COLO829 (cell line): ENCODE measurements around the gene DISC1.

Experiments used
- DNase-seq: peaks from one replicate; pipeline ENCODE4 v3.0.0; 2012; ENCODE audit warnings: low spot score

DISC1 gene

DNA sequence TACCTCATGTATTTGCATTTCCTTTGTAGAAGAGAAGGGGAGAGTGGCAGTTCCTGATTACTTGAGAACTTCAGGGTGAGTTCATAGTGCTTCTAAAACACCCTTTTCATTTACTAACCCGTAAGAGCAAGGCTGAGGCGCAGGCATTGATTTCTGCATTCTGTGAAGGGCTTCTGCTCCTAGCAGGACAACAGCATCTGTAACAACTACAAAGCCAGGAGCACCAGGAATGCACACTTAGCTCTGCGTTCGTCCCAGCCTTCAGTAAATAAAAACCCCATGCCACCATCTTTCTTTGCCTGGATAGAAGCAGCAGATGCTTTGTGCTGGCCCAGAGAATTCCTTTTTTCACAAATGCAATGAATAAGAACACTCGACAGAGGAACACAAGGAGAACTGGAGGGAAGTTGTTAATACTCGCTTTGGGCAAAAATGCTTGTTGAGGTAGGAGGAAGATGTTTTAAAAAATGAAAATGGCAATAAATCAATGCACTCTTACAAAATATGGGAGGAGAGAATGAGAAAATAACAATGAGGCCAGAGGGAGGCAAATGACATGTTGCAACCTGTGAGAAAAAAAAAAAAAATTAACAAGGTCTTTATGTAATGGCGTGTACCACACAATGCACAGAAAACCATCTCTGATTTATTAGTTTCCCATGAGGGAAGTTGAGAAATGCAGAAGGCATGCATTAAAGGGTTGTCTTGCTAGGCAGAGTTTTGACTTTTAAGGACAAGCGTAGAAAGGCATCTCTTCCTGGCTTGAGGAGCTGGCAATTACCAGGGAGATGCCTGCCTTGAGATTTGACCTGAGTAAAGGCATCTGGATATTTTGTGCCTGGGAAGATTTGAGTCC is 418.8 kb downstream of the DISC1 start:
- DNase-seq: no peak

DNA sequence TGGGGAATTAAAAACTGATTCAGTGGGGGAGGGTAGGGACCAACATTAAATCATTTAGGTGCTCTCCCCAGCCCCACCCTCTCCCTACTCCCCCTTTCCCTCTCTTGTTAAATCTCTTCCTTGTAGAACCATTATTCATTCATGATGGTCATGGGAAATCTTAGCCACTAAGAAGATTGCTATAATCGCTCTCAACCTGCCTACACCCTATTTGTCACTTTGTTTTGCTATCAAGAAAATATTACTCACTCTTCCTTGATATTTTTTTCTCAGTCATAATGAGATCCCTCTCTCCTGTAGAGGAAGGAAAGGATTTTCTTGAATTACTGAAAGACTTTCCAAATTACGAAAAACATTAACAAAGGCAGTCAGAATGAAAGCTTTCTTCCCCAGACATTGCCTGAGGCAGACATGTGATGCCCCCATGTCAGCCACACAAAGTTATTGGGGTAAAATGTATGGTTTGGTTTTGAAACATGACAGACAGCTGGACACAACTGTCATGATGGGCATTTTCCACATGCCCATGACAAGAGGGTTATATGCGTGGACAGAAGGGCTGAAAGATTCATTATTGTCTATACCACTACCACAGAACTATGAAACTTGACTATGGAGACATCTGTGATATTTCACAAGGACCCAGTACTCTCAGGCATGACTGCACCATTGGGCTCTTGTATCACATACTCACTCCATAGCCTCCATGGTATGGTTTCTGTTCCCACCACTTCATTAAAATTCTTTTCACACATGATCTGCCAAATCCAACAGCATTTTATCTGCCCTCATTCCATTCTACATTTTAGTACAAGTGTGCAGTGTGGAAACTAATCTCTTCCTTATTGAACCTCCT is 420.1 kb downstream of the DISC1 start:
- peak; percentile 73 for DNase-seq

DNA sequence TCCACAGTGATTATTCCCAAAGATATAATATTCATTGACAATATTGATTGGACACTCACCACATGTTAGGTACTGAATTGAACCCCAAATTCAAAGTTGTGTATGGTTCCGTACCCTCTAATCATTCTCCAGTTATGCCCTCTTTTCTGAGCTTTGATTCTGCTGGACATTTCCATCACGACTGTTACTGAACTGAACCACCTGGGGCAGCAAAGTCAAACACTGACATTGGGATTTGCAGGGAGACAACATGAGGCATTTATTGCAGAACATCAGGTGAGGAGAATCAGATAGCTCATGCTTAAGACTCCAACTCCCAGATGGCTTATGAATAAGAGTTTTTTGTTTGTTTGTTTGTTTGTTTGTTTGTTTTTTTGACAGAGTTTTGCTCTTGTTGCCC is 420.9 kb downstream of the DISC1 start:
- no peak for DNase-seq

DNA sequence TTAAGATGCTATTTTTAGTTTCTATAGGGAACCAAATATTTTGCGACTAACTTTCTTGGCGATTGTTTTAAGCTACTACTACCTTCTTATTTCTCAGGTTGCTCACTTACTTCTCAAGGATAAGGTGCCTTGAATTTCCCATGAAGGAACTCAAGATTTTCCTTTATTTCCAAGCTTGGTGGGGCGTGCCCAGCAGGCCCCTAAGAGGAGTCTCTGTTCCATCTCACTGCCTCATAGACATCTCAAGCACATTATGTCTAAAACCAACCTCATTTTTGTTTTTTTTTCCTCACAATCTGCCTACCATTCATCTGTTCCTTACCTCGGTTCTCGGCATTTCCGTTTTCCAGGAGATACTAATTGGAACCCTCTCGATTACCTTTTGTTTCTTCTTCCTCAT is 421.9 kb downstream of the DISC1 start:
- DNase-seq: no peak

DNA sequence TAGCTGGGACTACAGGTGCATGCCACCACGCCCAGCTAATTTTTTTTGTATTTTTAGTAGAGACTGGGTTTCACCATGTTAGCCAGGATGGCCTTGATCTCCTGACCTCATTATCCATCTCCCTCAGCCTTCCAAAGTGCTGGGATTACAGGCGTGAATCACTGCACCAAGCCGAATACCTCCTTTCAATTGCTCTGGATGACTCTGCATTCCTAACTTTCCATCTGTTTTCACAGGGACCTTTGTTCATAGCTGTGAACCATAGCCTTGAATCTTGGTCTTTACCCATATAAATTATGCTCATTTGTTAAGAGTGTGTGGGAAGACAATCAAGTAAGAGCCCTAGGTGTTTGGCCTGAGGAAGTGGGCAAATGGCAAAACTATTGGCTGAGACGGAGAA is 422.7 kb downstream of the DISC1 start:
- no peak for DNase-seq

DNA sequence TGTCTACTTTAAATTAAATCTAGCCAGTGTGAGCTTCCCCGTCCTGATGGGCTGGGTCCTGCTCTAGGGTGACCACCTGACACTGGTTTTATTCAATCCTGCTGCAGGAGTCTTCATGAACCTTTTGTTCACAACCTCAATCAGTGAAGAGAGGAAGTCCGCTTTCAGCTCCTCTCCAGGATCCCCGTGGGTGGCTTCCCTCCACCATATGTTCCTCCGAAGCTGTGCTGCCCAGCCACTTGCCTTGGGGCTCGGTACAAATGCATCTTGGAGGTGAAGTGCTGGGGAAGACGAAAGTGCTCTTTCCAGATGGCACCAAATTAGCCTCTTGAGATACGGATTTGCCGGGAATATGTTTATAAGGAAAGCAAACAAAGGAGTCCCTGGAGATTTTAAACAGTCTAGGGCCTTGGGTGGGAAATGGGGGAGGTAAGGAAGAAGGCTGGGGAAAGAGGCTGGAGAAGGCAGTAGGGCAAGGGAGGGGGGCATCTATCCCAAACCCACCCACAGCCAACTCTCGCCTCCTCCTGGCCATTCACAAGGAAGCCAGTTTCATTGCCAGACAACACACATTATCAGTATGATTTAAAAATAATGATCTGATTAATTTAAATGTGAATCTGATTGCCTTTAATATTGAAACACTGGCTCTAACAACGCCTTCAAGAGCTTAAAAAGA is 430.8 kb downstream of the DISC1 start:
- no peak for DNase-seq

DNA sequence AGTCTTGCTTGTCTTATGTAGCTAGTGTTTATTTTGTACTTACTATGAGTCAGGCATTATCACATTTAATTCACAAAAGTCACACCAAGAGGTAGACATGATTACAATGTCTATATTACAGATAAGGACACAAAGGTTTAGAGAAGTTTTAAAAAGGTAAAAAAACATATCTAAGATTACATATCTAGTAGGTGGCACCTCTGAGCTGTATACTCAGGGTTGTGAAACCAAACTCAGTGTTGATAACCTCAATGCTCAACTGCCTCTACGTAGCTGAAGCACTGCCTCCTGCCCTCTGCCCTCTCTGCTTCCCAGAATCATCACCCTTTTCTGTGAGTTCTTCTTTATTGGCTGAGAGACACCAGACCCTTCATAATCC is 431.3 kb downstream of the DISC1 start:
- no peak for DNase-seq

DNA sequence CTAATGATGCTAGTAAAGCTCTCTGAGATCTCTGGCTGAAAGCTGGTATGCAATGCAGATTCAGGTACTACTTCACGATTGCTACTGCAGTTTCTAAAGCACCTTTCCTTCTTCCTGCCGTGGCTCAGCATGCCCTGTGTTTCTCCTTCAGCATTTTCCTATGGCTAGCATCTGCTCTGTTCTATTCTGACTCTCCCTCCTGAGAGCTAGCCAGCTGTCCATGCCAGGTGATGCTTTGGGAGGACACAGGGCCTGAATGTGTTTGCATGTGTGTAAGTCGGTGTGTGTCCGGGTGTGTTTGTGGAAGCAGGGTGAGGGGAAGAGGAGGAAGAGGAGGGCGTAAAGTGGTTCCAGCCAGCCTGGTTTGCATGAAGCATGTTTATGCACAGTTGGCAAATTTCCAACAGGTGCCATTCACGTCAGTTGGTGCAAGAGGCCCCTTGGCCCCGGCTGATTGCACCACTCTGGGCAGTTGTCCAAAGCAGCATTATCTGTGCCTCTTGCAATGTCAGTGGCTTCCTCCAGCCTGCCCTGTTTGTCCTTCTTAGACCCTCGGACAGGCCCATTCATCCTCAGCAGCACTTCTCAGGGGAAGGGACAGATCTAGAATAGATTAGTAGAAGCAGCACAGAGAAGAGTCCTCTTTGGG is 433.3 kb downstream of the DISC1 start:
- no peak for DNase-seq

DNA sequence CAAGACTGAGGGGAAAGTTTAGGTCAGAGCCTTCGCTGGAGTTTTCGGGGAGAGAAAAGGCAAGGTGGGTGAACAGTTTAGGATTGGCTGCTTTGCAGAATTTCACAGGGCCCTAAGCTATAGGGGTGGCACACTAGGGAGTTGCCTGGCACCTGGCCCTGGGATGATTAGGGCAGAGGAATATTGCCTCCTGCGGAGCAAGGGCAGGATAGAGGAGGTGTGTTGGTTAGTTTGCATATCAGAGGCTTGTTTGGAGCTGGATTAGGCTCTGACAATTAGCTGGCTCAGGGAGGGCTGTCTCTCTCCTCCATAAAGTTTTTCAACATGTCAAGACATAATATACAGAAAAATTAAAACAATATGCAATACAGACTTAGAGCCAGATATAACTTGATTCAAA is 436.4 kb downstream of the DISC1 start:
- no peak for DNase-seq

DNA sequence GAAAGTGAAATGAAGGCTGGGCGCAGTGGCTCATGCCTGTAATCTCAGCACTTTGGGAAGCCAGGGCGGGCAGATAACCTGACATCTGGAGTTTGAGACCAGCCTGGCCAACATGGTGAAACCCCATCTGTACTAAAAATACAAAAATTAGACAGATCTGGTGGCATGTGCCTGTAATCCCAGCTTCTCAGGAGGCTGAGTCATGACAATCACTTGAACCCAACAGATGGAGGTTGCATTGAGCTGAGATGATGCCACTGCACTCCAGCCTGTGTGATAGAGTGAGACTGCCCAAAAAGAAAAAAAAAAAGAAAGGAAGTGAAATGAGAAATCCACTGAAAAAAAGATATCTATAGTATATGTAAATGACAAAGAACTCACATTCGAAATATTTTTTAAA is 439.9 kb downstream of the DISC1 start:
- no peak for DNase-seq

DNA sequence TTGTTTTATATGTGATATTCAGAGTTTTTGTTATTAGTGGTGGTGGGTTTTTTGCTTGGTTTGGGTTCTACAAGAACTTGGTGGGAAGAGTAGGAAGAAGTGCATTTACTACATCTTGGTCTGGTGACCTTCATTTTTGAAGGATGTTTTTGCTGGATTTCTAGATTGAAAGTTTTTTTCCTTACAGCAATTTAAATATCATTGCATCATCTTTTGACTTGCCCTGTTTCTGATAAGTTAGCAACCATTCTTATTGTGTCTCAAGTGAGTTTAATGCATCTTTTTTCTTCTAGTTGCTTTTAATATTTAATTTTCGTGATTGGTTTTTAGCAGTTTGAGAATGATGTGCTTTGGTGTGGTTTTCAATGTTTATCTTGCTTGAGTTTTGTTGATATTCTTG is 447.7 kb downstream of the DISC1 start:
- no peak for DNase-seq

DNA sequence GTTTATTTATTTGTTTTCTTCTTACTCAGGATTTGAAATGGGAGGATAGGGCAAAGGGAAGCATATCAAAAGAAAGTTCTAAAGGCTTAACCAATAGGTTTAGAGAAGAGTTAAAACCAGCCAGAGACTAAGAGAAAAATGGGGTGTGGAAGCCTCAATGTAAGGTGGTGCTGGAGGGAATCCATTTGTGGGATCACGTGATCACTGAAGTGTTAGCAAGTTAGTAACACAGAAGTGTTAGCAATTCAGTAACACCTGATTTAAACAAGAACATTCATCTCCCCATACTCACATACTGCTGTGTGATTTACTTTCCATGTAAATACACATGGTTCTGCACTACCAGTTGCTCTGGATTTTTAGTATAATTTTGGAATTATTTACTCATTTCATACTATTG is 451.2 kb downstream of the DISC1 start:
- DNase-seq: no peak

DNA sequence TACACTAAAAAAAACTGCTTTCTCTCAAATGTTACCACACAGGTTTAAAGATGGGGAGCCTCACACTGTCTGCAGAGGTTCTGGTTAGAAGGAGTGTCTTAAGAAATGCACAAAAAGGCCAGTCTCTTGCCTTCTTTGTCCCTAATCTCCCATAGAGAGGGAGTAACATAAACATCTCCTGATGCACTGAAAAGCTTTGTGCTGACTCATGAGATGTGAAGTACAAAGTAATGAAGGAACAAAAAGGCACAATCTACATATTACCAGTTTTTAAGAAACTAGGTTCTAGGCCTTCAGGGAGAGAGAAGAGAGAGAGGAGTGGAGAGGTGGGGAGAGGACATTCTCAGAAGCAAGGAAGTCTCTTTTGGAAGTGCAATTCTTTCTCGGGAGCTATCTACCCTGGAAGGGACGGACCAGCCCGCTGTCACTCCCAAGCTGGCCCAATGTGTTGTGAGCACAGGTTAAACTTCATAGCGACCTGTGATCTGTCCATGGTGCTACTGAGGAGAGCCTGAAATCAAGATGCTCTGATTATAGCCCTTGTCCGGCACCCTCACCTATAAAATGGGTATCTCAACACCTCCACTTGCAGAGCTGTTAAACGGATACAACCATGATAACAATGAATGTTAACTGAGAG is 458.1 kb downstream of the DISC1 start:
- no peak for DNase-seq

DNA sequence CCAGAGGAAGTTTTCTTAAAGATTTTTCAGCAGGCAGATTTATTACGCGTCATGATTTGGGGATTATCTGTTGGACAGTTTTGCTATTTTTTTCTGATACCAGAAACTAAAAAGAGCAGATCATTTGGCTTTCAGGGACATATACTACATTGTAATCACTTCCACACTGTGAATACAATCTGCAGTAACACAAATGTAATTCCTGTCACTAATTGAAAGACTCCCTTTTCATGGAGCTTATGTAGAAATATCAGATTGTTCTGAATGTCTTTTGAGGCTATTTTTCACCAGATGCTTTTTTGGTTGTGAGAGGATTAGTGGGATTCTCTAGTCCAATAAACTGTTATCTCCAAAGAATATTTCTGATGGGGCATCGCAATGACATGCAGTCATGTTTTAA is 464.2 kb downstream of the DISC1 start:
- DNase-seq: no peak
